Kidney capillary endothelial cell (primary cell): ENCODE measurements around the gene UFC1.
A peak's percentile ranks its signal among the peaks of the same experiment; 100 is the strongest.
"Not testable (repeated sequence)": the region's sequence is repeated elsewhere in the genome, so short reads cannot be mapped to it uniquely, and the experiment has no call there.

Experiments used
- DNase-seq: peaks from one replicate; pipeline ENCODE4 v3.0.0-alpha.2; 2018; ENCODE audit warnings: low spot score

The UFC1 gene

GRCh38 chr1:161153682-161154337, at the start of gene UFC1:
TSS of gene UFC1 (plus strand) at chr1:161153978. CDS start at chr1:161153998, 20 bp downstream.
- peak; percentile 90 for DNase-seq

- DNase-seq: no peak
Measured at GRCh38 chr1:161106431-161106830, 47.3 kb upstream of the UFC1 start.

DNA sequence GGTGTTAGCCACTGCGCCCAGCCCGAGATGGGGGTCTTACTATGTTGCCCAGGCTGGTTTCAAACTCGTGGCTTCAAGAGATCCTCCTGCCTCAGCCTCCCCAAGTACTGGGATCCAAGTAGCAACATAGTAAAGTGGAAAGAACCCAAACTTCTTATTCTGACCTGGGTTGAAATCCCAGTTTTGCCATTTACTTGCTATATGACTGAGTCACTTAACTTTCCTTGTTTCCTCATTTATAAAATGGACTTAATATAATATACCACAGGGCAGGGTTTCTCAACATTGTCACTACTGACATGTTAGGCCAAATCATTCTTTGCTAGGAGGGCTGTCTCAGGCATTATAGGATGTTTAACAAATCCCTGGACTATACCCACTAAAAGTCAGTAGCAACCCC, 42.7 kb upstream of the UFC1 start:
- no peak for DNase-seq

GRCh38 chr1:161111527-161111926, 42.3 kb upstream of the UFC1 start:
- no peak for DNase-seq

DNA sequence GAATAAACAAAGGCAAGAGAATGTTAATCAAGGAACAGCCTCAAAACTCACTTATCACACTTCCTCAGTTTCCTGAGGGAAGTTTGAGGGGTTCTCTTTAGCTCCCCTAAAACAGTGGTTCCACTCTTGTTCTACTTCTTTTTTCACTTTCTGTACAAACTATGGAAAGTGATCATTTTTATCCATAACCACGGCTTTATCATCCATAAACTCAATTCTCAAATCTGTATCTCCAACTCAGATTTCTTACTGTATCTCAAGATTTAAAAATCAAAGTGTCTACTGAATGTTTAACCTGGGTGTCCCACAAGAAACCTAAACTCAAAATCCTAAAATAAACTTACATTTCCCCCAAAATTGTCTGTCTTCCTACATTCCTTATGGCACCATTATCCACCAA, 39.9 kb upstream of the UFC1 start:
- no peak for DNase-seq

GRCh38 chr1:161114556-161114955, 39.2 kb upstream of the UFC1 start:
- no peak for DNase-seq

DNA sequence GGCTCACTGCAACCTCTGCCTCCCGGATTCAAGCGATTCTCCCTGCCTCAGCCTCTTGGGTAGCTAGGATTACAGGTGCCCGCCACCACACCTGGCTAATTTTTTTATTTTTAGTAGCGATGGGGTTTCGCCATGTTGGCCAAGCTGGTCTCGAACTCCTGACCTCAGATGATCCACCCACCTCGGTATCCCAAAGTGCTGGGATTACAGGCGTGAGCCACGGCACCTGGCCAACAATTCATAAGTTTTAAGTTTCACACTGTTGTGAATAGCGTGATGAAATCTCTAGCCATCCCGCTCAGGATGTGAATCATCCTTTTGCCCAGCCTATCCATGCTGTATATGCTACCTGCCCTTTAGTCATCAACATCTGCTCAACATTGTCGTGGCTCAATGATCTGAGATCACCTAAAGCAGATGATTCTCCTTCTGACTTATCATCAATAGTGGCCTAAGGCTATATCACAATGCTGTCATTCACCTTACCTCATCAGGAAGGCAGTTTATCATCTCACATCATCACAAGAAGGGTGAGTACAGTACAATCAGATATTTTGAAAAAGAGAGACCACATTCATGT, 38.6 kb upstream of the UFC1 start:
- DNase-seq: peak; percentile 48

- not testable (repeated sequence) for DNase-seq
Measured at GRCh38 chr1:161115961-161116360, 37.8 kb upstream of the UFC1 start.

- peak; percentile 83 for DNase-seq
Measured at GRCh38 chr1:161117759-161118581, 35.8 kb upstream of the UFC1 start, which contains the start of the genes NIT1 and PFDN2. TSS of gene NIT1 (plus strand) at chr1:161118105. CDS start at chr1:161118177, 72 bp downstream. TSS of gene PFDN2 (minus strand) at chr1:161118037. CDS start at chr1:161118026, 11 bp downstream.

DNA sequence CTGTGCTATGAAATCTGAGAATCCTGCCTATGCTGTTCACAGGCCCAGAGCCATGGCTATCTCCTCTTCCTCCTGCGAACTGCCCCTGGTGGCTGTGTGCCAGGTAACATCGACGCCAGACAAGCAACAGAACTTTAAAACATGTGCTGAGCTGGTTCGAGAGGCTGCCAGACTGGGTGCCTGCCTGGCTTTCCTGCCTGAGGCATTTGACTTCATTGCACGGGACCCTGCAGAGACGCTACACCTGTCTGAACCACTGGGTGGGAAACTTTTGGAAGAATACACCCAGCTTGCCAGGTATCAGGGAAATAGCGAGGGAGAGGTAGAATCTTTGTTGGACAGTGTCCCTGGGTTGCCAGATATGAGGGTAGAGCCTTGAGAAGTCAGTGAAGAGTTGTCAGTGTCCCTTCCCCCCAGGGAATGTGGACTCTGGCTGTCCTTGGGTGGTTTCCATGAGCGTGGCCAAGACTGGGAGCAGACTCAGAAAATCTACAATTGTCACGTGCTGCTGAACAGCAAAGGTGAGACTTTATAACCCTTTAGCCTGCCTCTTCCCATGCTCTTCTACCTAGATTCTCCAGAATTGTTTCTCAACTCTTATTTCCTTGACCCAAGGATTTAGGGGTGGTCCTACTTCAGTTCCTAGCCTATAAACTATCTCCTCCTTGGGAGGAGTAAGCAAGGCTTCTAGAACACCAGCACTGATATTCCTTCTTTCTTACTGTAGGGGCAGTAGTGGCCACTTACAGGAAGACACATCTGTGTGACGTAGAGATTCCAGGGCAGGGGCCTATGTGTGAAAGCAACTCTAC, 34.5 kb upstream of the UFC1 start:
- peak; percentile 74 for DNase-seq

GRCh38 chr1:161121042-161121650, 32.6 kb upstream of the UFC1 start:
- no peak for DNase-seq

- DNase-seq: no peak
Measured at GRCh38 chr1:161121834-161122233, 31.9 kb upstream of the UFC1 start.

DNA sequence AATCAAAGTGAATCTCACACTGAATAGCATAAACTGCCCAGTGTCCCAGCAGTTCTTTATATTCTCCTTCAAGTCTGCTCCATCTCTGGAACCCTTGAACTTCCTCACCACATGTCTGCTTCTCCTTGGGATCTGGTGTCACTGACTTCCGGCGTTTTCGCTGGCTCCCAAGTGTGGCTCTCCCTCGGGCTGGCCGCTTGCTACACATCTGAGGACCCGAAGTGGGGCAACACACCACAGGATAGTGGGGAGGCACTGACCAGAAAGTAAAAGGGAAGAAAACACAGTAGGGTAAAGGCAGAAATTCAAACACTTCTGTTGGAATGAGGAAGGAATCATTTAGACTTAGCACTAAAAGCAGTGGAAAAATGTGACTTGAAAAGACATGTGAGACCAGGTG, 30.8 kb upstream of the UFC1 start:
- DNase-seq: no peak

DNA sequence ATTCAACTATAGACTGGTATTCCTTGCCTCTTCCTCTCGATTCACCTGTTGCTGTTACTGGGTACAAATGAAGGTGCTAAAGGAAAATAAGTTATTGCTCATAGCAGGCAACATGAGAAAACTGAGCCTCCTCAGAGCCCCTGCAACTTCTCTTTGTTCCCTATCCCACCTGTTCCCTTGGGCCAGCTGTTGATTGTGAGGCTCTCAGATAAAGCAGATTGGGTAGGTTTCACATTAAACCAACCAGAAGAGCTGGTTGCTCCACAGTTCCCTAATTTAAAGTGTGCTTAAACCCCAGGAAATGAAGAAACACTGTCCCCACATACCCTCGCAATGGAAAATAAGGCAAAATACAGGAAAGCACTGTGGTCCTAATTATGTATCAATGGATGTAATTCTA, 26.1 kb upstream of the UFC1 start:
- DNase-seq: no peak

DNA sequence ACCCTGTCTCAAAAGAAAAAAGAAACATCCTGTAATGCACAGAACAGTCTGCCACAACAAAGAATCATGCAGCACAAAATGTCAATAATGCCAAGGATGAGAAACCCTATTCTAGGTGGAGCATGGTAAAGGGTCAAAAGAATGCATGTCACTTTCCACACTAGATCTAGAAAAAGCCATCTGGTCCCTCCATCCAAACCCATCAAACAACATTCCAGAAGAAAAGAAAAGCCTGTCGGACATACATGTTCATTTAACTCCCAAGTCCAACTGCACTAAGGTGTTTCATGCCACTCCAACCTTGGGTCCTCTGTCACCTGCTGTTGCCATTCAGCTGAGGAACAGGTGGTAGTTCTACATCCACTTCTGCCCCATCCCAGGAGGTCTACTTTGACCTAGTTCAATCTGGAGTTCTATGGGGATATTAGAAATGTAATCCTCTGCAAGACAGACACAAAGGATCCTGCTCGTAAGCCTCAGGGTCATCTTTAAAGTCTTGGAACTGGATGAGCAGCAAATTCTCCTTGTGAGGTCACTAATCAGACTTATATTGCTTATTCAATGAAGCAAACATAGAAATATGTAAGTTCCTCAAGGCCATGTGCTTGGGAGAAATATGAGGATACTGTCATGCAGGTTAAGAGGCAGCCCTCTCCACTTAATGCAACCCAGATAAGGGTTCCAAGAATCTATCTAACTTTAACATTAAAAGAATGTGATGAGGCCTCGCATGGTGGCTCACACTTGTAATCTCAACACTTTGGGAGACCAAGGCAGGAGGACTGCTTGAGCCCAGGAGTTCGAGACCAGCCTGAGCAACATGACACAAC, 25.0 kb upstream of the UFC1 start:
- no peak for DNase-seq

DNA sequence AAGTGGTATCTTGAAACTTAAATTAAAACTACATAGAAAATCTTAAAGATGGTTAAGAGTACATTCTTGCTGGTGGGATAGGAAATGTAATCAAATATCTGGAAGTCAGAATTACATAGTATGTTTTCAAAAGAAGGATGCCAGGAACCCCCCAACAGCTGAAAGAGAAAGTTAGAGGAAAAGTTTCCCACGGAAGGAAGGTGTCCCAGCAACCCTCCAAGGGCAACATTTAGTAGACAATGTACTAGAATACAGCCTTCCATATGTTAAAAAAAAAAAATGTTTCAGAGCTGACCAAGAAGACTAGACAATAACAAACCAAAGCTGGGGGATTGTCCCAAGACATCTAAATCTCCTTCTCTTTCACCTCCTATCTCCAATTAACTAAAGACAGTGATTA, 23.5 kb upstream of the UFC1 start:
- DNase-seq: no peak

GRCh38 chr1:161131523-161132409, 22.0 kb upstream of the UFC1 start:
- peak; percentile 22 for DNase-seq

GRCh38 chr1:161132410-161133219, 21.2 kb upstream of the UFC1 start, which contains the start of gene DEDD:
TSS of gene DEDD (minus strand) at chr1:161132667. CDS start at chr1:161124462, 8,205 bp downstream.
- DNase-seq: peak; percentile 96
